DND-41 (cell line): ENCODE data around the gene ZCRB1.

Experiments used
- ATAC-seq: fragments of 200-7000 bp; cut with Tn5 transposase; 3 replicates; pipeline ENCODE4 v1.9.1; 2021; ENCODE audit warnings: low read depth; ENCODE audit not compliant: insufficient read depth
- DNase-seq: peaks from one replicate; pipeline ENCODE4 v3.0.0-alpha.2; 2020
- H2AFZ ChIP-seq: 2 replicates; pipeline ENCODE4 v1.6.0; 2012; ENCODE audit warnings: low read depth, low read length
- H3K27ac ChIP-seq: 2 replicates; pipeline ENCODE4 v1.5.1; 2012; ENCODE audit warnings: low read length, inconsistent platforms
- H3K27me3 ChIP-seq: fragments of 200-600 bp; sonication (generic); 2 replicates; pipeline ENCODE4 v1.6.0; 2012; ENCODE audit warnings: low read length, mild to moderate bottlenecking, inconsistent platforms; ENCODE audit not compliant: insufficient read depth, poor library complexity
- H3K36me3 ChIP-seq: 2 replicates; pipeline ENCODE4 v1.5.1; 2012; ENCODE audit warnings: low read length, inconsistent platforms; ENCODE audit not compliant: insufficient read depth
- H3K4me1 ChIP-seq: 2 replicates; pipeline ENCODE4 v1.5.1; 2012; ENCODE audit warnings: mild to moderate bottlenecking, low read length; ENCODE audit not compliant: insufficient read depth
- H3K4me2 ChIP-seq: 2 replicates; pipeline ENCODE4 v1.6.0; 2012; ENCODE audit warnings: mild to moderate bottlenecking, moderate library complexity, low read length, inconsistent platforms; ENCODE audit not compliant: insufficient read depth
- H3K4me3 ChIP-seq, 2 experiments: fragments of 200-600 bp in 1 of 2; shearing (Covaris generic) in 1 of 2; 2 replicates each; pipeline ENCODE4 v1.5.1; 2012 to 2016; ENCODE audit warnings: inconsistent platforms in 2 of 2, low read length in 2 of 2, mild to moderate bottlenecking in 2 of 2, low read depth in 1 of 2, moderate library complexity in 1 of 2
- H3K79me2 ChIP-seq: 2 replicates; pipeline ENCODE4 v1.6.0; 2012; ENCODE audit warnings: low read length, inconsistent platforms; ENCODE audit not compliant: insufficient read depth
- H3K9ac ChIP-seq: 2 replicates; pipeline ENCODE4 v1.6.0; 2012; ENCODE audit warnings: low read depth, mild to moderate bottlenecking, inconsistent platforms, low read length, moderate library complexity
- H3K9me3 ChIP-seq: 2 replicates; pipeline ENCODE4 v1.5.1; 2012; ENCODE audit warnings: low read length, moderate library complexity, mild to moderate bottlenecking, inconsistent platforms; ENCODE audit not compliant: insufficient read depth, severe bottlenecking
- H4K20me1 ChIP-seq: 2 replicates; pipeline ENCODE4 v1.6.0; 2012; ENCODE audit warnings: low read length; ENCODE audit not compliant: insufficient read depth
- EZH2 ChIP-seq: IDR thresholded peaks from 3 replicates; pipeline ENCODE4 v1.6.1; 2012; ENCODE audit warnings: borderline replicate concordance, low read depth, mild to moderate bottlenecking, moderate library complexity, low read length, inconsistent platforms; ENCODE audit not compliant: severe bottlenecking
- TF ChIP-seq, protein P1 (sequence below): IDR thresholded peaks from 2 replicates; pipeline ENCODE4 v1.5.1; 2012; ENCODE audit warnings: borderline replicate concordance, low read length, moderate library complexity, mild to moderate bottlenecking; ENCODE audit not compliant: poor library complexity, severe bottlenecking; ENCODE audit errors: extremely low read depth

The ZCRB1 gene

DNA sequence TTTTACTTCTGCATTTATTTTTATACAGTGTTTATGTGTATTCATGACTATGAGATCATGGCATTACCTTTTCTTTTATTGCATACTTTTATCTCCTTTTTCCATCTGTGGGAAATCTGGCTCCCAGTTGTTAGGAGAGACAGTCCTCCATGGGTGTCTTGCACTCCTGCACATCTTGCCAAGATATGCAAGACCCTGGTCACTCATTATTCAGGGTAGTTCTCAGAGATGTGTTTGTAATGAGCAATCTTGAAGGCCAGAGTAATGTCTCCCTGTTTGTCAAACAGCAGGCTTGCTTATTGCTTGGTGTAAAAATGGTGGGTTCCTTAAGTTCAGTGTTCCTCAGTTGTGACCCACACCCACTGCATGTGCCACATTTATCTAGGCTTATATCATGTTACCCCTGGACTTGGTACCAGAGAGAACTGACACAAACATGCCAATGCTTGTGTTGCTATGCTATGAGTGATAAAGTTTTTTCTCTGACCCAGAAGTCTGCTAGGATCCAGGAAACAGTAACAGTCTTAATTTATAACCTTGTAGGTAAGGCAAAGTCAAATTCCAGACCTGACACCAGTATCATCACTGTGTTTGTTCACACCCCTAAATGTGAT is 36.9 kb upstream of the ZCRB1 start:
- Histone ChIP-seq H3K27me3 (no peaks in the 10 kb centered on the region), H2AFZ (no peak overlapping the region), H3K4me1 (no peaks in the 10 kb centered on the region), H3K9me3 (no peaks in the 10 kb centered on the region), H3K4me3 (no peak overlapping the region), H3K36me3 (peaks cover 10% of the 10 kb centered on the region; the same call in 1 of the 2 replicates), H3K79me2 (peaks cover 5% of the 10 kb centered on the region; the same call in 1 of the 2 replicates), H3K4me2 (no peak overlapping the region), H3K9ac (no peak overlapping the region), H3K27ac (no peak overlapping the region), H4K20me1 (no peaks in the 10 kb centered on the region; the same call in 1 of the 2 replicates)
- DNase-seq (no peak), ATAC-seq (no peak)
- no peak for TF ChIP-seq EZH2
- TF ChIP-seq, protein P1, sequence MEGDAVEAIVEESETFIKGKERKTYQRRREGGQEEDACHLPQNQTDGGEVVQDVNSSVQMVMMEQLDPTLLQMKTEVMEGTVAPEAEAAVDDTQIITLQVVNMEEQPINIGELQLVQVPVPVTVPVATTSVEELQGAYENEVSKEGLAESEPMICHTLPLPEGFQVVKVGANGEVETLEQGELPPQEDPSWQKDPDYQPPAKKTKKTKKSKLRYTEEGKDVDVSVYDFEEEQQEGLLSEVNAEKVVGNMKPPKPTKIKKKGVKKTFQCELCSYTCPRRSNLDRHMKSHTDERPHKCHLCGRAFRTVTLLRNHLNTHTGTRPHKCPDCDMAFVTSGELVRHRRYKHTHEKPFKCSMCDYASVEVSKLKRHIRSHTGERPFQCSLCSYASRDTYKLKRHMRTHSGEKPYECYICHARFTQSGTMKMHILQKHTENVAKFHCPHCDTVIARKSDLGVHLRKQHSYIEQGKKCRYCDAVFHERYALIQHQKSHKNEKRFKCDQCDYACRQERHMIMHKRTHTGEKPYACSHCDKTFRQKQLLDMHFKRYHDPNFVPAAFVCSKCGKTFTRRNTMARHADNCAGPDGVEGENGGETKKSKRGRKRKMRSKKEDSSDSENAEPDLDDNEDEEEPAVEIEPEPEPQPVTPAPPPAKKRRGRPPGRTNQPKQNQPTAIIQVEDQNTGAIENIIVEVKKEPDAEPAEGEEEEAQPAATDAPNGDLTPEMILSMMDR: no peak

DNA sequence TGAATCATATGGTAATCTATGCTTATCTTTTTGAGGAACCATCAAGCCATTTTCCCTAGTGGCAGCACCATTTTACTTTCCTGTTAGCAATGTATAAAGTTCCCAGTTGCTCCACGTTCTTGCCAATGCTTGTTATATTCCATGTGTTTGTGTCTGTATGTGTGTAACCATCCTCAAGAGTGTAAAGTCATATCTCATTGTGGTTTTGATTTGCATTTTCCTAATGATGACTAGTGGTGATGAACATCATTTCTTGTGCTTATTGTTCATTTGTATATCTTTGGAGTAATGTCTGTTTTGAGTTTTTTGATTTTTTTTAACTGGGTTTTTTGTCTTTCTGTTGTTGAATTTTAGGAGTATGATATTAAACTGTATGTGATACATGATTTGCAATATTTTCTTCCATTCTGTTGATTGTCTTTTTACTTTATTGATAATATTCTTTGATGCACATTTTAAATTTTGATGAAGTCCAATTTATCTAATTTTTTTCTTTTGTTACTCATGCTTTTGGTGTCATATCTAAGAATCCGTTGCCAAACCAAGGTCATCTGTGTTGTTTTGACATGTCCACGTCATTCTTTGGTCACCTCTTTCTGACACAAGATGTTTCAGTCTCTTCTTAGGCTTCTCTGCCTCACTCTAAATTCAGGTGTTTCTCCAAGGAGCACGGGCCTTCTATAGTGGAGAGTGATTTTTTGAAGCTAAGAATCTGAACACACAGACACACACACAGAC is 36.2 kb upstream of the ZCRB1 start:
- H3K4me3 ChIP-seq: no peak overlapping the region
- no peak for ATAC-seq
- no peaks in the 10 kb centered on the region for H3K9me3 ChIP-seq
- peaks cover 15% of the 10 kb centered on the region; the same call in 1 of the 2 replicates for H3K36me3 ChIP-seq
- H3K27me3 ChIP-seq: no peaks in the 10 kb centered on the region
- no peak overlapping the region for H3K9ac ChIP-seq
- peaks cover 5% of the 10 kb centered on the region; the same call in 1 of the 2 replicates for H3K79me2 ChIP-seq
- H3K27ac ChIP-seq: no peak overlapping the region
- H3K4me1 ChIP-seq: no peaks in the 10 kb centered on the region
- no peak for DNase-seq
- H4K20me1 ChIP-seq: no peaks in the 10 kb centered on the region; the same call in 1 of the 2 replicates
- no peak overlapping the region for H2AFZ ChIP-seq
- no peak for TF ChIP-seq EZH2
- TF ChIP-seq, protein P1: no peak
- no peak overlapping the region for H3K4me2 ChIP-seq

DNA sequence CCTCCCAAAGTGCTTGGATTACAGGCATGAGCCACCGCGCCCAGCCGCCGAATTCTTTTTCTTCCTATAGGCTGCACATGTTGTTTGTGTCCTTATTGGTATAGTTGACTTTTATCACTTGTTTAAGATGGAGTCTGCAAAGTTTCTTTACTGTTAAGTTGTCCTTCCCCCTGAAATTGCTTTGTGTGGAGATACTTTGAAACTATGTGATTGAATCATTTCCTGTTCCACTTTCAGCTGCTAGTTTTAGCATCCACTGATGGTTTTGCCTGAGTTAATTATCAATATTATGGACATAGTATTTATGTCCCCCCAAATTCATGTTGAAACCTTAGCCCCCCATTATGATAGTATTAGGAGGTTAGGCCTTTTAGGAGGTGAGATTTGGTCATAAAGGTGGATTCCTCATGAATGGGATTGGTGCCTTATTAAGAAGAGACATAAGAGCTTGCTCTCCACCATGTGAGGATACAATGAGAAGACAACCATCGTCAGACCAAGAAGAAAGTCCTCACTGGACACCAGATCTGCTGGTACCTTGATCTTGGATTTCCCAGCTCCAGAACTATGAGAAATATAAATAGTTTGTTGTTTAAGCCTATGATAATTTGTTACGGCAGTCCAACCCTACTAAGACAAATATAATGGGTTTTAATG is 35.0 kb upstream of the ZCRB1 start:
- TF ChIP-seq, protein P1: no peak
- no peak for TF ChIP-seq EZH2
- Histone ChIP-seq H3K27me3 (no peaks in the 10 kb centered on the region), H3K4me3 (no peak overlapping the region), H3K9me3 (no peaks in the 10 kb centered on the region), H3K27ac (no peak overlapping the region), H3K79me2 (peaks cover 5% of the 10 kb centered on the region; the same call in 1 of the 2 replicates), H3K4me1 (no peaks in the 10 kb centered on the region), H2AFZ (no peak overlapping the region), H3K36me3 (peaks cover 27% of the 10 kb centered on the region), H3K4me2 (no peak overlapping the region), H4K20me1 (peaks cover 3% of the 10 kb centered on the region; the same call in 1 of the 2 replicates), H3K9ac (no peak overlapping the region)
- DNase-seq (no peak), ATAC-seq (no peak)
